Type B pancreatic cell (in vitro differentiated cells): ENCODE results near the gene LHFPL3. TPM values are rescaled to one million over a fixed set of nuclear protein-coding genes. Genes with fewer than 3 reads are reported as not detected.

Experiments
- DNase-seq: peaks from one replicate; pipeline ENCODE4 v3.0.0; 2021; ENCODE audit warnings: mixed read lengths; ENCODE audit not compliant: unreplicated experiment; ENCODE audit errors: extremely low spot score
- H3K27ac Mint-ChIP-seq: 2 replicates; pipeline ENCODE4 v1.8.0; 2021; ENCODE audit warnings: mild to moderate bottlenecking, mixed read lengths
- H3K27me3 Mint-ChIP-seq: 2 replicates; pipeline ENCODE4 v1.8.0; 2021; ENCODE audit warnings: mixed read lengths
- H3K36me3 Mint-ChIP-seq: 2 replicates; pipeline ENCODE4 v1.8.0; 2021; ENCODE audit warnings: mixed read lengths
- H3K4me1 Mint-ChIP-seq: one replicate; pipeline ENCODE4 v1.8.0; 2021; ENCODE audit warnings: mixed read lengths; ENCODE audit not compliant: unreplicated experiment
- H3K4me3 Mint-ChIP-seq: 2 replicates; pipeline ENCODE4 v1.8.0; 2021; ENCODE audit warnings: mild to moderate bottlenecking, mixed read lengths
- H3K9me3 Mint-ChIP-seq: 2 replicates; pipeline ENCODE4 v1.8.0; 2021; ENCODE audit warnings: mixed read lengths
- CTCF ChIP-seq: fragments of 200-600 bp; sonication (generic); conservative IDR thresholded peaks from 2 replicates; pipeline ENCODE4 v1.5.0; 2021; ENCODE audit warnings: antibody characterized with exemption, mild to moderate bottlenecking
- total RNA-seq: library from RNA; stranded (reverse); gene quantifications from 2 replicates; pipeline ENCODE4 v1.2.1, GENCODE V29; 2021; ENCODE audit warnings: low replicate concordance

LHFPL3 gene
- total RNA-seq, 1 donor from 2014 or later: 0.31 TPM

GRCh38 chr7:104643587-104644217 is 315.3 kb downstream of the LHFPL3 start:
- Mint-ChIP-seq H3K27ac (no peak overlapping the region), H3K4me1 (no peaks in the 10 kb centered on the region), H3K9me3 (no peaks in the 10 kb centered on the region), H3K36me3 (no peaks in the 10 kb centered on the region), H3K27me3 (peaks cover 28% of the 10 kb centered on the region), H3K4me3 (no peak overlapping the region)
- no peak for DNase-seq
- peak; percentile 74 for TF ChIP-seq CTCF

- TF ChIP-seq CTCF: no peak
- no peak overlapping the region for H3K4me3 Mint-ChIP-seq
- no peak overlapping the region for H3K27ac Mint-ChIP-seq
- no peak for DNase-seq
- H3K4me1 Mint-ChIP-seq: no peaks in the 10 kb centered on the region
- no peaks in the 10 kb centered on the region for H3K36me3 Mint-ChIP-seq
- peaks cover 29% of the 10 kb centered on the region for H3K27me3 Mint-ChIP-seq
- no peaks in the 10 kb centered on the region for H3K9me3 Mint-ChIP-seq
These were observed 322.7 kb downstream of the LHFPL3 start for GRCh38 chr7:104650991-104651640.

- H3K4me3 Mint-ChIP-seq: no peak overlapping the region
- no peak for TF ChIP-seq CTCF
- H3K27me3 Mint-ChIP-seq: peaks cover 26% of the 10 kb centered on the region
- H3K4me1 Mint-ChIP-seq: no peaks in the 10 kb centered on the region
- no peak overlapping the region for H3K27ac Mint-ChIP-seq
- no peaks in the 10 kb centered on the region for H3K9me3 Mint-ChIP-seq
- DNase-seq: no peak
- H3K36me3 Mint-ChIP-seq: no peaks in the 10 kb centered on the region
These were observed 324.0 kb downstream of the LHFPL3 start for GRCh38 chr7:104652434-104652833.

- Mint-ChIP-seq H3K4me3 (no peak overlapping the region), H3K27ac (no peak overlapping the region), H3K4me1 (no peaks in the 10 kb centered on the region), H3K9me3 (no peaks in the 10 kb centered on the region), H3K36me3 (no peaks in the 10 kb centered on the region), H3K27me3 (peaks cover 24% of the 10 kb centered on the region)
- no peak for TF ChIP-seq CTCF
- no peak for DNase-seq
These were observed 324.5 kb downstream of the LHFPL3 start for GRCh38 chr7:104652865-104653264.

- no peaks in the 10 kb centered on the region for H3K4me1 Mint-ChIP-seq
- H3K36me3 Mint-ChIP-seq: no peaks in the 10 kb centered on the region
- H3K27me3 Mint-ChIP-seq: peaks cover 17% of the 10 kb centered on the region
- no peak for TF ChIP-seq CTCF
- no peaks in the 10 kb centered on the region for H3K9me3 Mint-ChIP-seq
- DNase-seq: no peak
- H3K27ac Mint-ChIP-seq: no peak overlapping the region
- no peak overlapping the region for H3K4me3 Mint-ChIP-seq
These were observed 325.5 kb downstream of the LHFPL3 start for GRCh38 chr7:104653825-104654401.
